GM10847 (cell line): Measurements from ENCODE around the gene SND1.

Experiments
- POLR2A ChIP-seq: IDR thresholded peaks from 2 replicates; pipeline ENCODE4 v1.6.1; 2011; ENCODE audit not compliant: insufficient read length; ENCODE audit errors: extremely low read depth

SND1 gene

DNA sequence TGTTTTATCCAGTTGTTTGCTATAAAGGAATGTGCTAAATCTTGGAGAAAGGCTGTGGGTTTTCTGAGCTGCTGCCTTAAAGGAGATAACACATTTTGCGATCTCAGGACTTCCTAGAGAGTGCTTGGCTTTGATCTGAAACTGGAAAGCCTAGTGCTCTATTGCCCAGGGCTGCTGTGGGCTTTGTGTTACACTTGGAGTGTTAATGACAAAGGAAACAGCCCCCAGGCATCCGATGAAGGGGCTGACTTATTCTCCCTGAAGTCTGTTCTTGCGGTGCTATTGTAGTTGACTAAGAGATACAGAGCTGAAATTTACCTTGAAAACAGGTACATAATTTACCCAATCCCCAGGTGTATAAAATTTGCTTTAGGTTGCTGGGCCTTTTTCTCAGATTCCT, 74.5 kb downstream of the SND1 start:
- TF ChIP-seq POLR2A = no peak

- TF ChIP-seq POLR2A = no peak
Measured at GRCh38 chr7:127730658-127731276, 78.8 kb downstream of the SND1 start.

DNA sequence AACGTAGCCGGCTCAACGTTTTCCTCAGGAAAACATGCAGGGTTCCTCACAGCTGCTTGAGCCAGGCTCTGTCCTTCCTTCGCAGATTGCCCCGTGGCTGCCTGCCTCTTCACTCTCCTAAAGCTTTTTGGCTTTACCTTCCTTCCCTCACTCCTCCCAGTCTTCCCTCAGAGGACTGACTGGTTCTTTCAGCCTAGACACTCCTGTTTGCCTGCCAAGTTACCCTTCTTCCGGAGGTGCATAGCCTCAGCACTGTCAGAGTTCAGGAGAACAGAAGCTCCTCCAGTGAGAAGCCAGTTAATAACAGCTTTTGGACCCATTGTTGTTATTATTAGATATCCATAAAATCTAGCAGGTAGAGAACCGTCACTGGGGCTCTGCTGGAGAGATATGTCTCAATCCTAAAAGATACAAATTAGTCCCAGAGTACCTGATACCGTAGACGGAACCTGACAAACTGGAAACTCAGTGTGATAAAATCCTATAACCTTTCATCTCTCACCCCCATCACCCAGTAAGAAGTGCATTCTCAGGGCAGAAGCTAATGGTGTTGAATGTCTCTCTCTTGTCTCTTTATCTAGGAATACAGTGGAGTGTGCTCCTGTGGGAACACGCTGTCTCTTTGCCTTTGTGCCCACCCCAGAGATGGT, 79.6 kb downstream of the SND1 start:
- no peak for TF ChIP-seq POLR2A

GRCh38 chr7:127732306-127732705, 80.3 kb downstream of the SND1 start:
- TF ChIP-seq POLR2A = no peak

- TF ChIP-seq POLR2A = no peak
Measured at GRCh38 chr7:127733986-127734385, 82.0 kb downstream of the SND1 start.

DNA sequence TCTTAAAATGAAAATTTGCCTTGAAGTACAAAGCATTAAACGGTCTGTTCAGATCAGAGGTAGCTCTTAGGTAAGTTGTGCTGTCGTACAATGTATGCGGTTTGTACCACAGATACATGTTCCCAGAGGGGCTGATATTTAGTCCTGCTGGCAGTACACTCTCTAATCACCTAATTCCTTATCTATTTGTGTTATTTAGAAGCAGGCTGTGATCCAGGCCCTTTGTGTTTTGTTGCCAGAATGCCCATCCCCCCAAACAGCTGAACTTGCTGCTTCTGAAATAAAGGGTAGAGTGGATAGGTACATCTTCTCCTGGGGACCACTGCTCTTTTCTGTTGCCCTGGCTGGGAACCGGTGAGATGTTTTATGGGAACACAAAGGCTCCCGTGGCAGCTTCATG, 84.5 kb downstream of the SND1 start:
- TF ChIP-seq POLR2A = no peak

GRCh38 chr7:127738859-127739258, 86.9 kb downstream of the SND1 start:
- TF ChIP-seq POLR2A = no peak

DNA sequence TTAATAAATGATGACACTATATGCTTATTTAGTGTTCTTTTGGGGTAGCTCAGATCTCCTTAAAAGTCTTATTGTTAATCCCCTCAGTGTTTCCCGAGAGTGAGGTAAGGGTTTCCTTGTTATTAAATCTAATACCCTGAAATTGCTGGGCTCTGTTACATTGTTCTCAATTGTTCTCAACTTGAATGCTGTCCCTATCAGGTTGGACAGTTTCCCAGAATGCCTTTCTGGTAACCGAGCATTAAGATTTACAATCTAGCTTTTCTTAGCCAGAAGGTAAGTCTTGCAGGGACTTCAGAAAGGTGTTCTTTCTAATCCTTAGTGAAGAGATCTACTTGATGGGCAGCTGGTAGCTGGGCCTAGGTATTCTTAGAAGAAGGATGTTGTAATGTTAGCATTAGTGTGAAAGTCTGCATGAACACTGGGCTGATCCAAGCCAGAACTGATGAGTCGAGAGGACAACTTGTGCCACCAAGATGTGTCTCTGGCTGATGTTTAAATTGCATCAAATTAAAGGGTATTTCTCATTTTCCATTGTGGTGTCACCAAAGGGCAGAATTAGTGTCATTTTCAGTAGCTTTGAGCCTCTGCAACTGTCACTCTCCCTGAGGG, 89.9 kb downstream of the SND1 start:
- no peak for TF ChIP-seq POLR2A

DNA sequence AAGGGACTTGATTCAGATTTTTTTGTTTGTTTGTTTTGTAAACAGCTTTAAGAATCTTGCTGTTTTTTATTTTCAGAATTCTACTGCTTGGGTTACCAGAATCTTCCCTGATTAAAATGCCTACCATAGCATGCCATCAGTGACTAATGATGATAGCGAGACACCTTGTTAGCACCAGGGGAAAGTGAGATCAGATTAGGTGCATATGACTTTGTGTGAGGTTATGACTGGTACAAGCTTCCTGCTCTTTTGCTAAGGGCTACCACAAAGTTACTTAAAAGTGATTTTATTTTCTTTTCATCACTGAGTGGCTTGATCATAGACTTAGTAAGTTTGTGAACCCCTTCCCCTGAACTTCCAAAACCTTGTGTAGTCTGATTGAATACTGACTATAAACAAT, 93.5 kb downstream of the SND1 start:
- no peak for TF ChIP-seq POLR2A

DNA sequence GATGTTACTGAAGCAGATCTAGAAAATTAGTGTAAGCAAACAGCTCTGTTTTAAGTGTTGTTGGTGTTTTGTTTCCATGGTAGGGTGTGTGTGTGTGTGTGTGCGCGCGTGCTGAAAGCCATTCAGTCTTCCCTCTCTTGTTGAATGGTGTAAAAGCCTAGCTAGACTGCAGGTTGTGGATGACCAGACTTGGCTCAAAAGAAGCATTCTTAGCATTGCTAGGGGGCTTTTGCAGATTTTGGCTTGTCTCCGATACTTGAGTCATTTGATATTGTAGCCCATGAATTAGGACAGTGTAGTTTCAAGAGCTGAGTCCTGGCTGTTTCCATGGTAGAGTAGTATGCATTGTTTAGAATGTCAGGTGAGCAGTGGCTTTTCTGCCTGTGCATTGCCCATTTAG, 99.1 kb downstream of the SND1 start:
- TF ChIP-seq POLR2A = no peak

- no peak for TF ChIP-seq POLR2A
Measured at GRCh38 chr7:127751490-127752448, 99.8 kb downstream of the SND1 start.

GRCh38 chr7:127752829-127753228, 100.8 kb downstream of the SND1 start:
- TF ChIP-seq POLR2A = no peak

DNA sequence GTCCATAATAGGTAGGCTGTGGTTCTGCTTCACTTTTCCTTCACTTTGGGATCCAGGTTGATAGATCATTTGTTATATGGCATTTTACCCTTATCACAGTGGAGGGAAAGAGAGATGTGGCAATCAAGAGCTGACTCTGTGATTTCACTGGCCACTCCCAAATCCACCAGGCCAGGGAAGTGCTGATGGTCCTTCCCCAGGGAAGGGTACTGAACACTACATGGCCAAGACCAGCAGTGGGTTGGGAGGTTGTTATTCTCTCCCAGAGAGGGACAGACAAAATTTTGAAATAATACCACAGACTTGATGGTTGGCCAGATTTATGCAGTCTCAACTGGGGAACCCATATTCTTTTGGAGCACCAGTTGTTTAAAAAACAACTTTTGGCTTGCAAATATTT, 102.5 kb downstream of the SND1 start:
- TF ChIP-seq POLR2A = no peak

DNA sequence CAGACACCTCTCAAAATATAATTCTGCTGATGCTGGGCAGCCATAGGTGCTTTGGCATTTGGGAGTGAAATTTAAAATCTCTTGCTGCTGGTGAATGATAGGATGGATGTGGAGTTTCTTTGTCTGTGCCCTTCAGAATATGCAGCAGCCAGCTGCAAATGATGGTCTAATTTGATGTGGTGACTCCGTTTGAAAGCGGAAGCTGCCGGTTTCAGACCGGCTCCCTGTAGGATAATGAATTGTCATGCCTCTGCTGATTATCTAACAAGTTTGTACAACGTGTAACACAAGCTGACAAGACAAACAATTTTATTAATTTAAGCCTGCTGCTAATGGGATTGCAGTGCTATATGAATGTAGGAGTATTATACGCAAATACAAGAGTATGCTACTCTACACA, 103.5 kb downstream of the SND1 start:
- TF ChIP-seq POLR2A = no peak

DNA sequence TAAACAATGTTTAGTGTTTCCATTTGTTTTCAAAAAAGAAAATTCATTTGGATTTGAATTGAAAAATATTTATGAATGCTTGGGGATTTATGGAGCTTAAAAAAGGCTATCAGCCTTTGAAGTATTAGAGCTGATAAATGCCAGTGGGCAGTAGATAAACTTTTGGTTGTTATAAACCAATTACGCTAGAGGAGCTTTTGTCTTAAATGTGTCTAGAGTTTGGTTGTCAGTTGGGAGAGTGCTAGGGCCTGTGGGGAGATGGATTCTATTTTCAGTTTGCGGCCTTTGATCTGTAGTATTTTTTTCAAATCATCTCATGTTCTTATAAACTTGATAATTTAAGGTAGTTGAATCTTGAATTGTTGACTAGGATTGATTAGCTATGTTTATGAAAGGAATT, 104.0 kb downstream of the SND1 start:
- no peak for TF ChIP-seq POLR2A

DNA sequence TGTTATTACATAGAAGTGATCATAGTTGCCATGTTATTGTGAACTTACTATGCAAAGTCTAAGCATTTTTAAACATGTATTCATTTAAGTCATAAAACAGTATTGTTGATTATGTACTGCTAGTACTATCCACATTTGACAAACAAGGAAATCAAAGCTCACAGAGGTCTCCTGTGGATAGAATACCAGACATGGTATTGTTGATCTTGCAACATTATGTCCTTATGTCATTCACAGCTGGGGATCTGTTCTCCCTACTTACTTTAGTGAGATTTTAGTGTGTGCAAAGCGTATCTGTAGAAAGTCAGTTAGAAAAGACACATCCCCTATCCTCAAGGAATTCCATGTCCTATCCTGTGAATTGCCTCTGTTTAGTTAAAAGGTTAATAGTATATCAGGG, 106.1 kb downstream of the SND1 start:
- TF ChIP-seq POLR2A = no peak
